Mesenteric fat pad (tissue), 1 donor: ENCODE measurements around the gene HBS1L. TPM values are rescaled to one million over a fixed set of nuclear protein-coding genes. Genes with fewer than 3 reads are reported as not detected.
"Not testable (repeated sequence)": the region's sequence is repeated elsewhere in the genome, so short reads cannot be mapped to it uniquely, and the experiment has no call there.

Experiments
- DNase-seq: peaks from one replicate; pipeline ENCODE4 v3.0.0-alpha.2; 2020; ENCODE audit warnings: low spot score
- total RNA-seq: library from RNA; stranded (reverse); fragmentation: NEBNext Ultra II Directional; extraction: Animal tissue kit (Norgen Biotek cat#: 25700); gene quantifications from one replicate; pipeline ENCODE4 v1.2.1, GENCODE V29; 2021
- donor health status: DM: yes; HTN: yes; CAD: no.

HBS1L gene
- total RNA-seq, 1 donor from 2014 or later, result 66.4 TPM

DNA sequence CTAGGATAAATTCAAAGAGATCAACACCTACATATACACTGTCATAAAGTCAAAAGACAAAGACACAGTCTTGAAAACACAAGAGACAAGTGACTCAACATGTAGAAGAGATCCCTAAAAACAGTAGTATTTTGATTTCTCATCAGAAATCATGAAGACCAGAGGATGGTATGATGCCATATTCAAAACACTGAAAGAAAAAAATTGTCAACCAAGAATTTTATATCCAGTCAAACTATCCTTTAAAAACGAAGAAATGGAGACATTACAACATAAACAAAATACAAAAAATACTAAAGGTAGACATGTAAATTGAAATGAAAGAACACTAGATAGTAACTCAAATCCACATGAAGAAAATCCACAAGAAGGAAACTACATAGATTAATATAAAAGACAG lies 27.3 kb upstream of the HBS1L start:
- DNase-seq, result no peak

DNA sequence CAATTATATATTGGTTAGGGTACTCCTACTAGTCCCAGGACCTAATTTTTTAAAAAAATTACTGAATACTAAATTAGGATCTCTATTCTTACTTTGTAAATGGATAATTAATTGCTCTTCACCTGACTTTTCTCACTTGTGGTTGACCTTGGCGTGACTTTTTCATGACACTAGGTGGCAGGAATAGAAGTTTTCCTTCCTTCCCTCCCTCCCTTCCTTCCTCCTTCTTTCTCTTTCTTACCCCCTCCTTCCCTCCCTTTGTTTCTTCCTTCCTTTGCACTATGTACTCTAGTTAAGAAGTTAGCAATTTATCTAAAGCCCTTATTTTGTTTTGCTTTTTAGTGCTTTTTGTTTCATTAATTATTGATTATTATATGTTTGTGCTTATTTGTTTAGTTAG lies 20.4 kb upstream of the HBS1L start:
- DNase-seq, result no peak

DNA sequence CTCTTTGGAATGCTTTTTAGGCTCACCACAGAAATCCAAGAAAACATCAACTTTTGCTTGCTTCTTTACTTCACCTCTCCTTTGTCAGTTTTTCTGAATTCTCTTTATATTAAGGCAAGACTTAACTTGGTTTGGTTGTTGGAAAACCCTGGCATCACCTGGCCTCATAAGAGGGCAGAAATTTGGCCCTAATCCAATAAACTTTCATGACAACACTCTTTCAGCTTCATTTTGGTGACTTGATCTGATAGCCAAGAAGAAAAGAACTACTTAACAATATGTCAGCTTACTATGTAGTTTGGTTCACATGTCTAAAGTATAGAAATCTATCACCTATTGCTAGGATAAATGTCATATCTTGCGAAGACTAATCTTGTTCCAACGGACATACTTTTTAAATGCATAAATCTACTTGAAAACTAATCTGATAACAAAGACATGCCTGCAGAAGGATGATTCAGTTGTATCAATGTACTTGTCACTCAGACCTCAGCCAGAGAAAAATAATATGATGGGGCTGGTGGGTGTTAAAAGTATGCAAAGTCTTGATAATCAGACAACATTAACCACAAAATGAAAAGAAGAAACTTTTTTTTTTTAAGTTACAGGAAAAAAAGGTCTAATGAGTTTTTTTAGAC lies 19.3 kb upstream of the HBS1L start:
- no peak for DNase-seq

DNA sequence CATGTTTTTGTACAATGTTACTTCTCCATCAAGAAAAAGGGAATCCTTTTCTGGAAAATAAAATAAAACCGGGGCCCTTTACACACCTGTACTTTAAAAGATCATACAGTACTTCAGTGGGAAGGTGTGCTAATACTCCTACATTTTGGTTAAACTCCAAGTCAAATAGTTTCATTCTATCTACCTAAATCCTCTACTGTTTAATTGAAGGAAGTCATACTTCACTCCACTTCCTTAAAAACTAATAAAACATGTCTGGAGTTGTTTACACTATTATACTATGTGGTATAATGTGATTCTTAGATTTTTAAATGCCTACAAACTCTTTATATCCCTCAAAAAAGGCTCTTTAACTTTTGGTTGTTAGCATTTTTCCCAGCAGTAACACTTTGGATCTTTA lies 18.6 kb upstream of the HBS1L start:
- no peak for DNase-seq

DNA sequence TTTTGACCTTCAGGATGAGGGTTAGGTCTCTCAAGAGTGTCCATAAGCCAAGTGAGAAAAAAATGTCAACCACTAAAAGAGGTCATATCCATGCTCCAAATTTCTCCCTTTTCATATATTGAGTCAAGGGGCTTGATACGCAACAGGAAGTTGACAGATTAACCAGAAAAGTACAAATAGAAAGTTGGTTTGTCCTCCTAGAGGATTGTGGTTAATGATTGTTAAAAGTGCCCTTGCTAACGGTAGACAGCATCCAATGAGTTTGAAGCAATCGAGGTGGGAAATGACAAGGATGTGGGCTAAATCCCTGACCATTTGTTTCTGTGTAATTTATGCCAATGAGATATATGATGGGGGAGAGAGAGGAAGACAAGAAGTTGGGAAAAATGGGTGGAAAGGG lies 18.1 kb upstream of the HBS1L start:
- DNase-seq, result no peak

DNA sequence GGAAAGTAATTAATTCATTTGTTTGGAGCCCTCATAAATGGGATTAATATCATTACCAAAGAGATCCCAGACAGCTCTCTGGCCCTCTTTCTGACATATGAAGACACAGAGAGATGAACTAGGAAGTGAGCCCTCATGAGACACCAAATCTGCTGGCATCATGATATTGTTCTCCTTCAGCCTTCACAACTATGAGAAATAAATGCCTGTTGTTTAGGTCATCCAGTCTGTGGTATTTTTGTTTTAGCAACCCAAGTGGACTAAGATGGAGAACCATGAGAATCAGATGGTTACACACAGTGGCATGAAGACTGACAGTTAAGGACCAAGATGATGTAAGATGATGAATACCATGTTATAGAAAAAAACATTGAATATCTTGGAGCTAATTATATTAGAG lies 16.9 kb upstream of the HBS1L start:
- DNase-seq, result no peak

DNA sequence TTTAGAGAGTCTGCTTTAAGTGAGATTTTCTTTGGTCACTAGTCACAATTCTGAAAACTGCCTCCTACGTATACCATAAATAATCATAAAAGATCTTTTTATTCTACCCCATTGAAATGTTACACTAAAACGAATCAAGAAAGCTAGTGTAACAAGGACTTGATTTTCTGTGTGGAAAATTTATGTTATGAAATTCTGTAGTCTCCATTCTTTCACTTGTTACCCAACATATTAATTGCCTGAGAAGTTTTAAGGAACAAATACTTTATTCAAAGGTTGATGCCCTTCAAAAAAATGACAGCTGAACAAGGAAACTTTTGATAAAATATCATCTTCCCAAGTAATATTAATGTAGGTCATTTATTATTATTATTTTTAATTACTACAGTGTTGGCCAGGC lies 13.3 kb upstream of the HBS1L start:
- DNase-seq, result no peak

DNA sequence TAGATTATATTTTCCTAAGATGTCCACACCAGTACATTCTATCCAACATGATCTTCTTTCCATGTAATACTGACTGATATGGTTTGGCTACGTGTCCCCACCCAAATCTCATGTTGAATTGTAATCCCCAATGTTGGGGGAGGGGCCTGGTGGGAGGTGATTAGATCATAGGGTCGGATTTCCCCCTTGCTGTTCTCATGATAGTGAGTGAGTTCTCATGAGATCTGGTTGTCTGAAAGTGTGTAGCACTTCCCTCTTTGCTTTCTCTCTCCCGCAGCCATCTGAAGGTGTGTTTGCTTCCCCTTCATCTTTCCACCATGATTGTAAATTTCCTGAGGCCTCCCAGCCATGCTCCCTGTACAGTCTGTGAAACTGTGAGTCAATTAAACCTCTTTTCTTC lies 12.2 kb upstream of the HBS1L start:
- no peak for DNase-seq

DNA sequence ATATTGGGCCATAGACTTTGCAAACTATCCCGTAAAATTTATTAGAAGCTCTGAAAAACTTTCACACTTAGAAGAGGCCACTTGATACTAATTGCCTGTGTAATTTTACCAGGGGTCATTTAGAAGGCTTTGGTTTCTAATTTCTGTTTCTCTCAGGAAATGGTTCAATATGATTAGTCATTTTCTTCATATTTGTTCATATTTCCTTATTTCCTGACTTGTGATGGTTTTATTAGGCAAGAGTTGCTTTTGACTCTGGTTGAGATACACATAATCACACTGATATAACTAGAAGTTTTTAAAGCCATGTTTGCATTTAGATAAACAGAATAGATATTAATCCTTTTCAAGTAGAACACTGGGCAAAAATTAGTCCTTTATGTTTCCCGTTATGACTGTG lies 11.8 kb upstream of the HBS1L start:
- DNase-seq, result no peak

DNA sequence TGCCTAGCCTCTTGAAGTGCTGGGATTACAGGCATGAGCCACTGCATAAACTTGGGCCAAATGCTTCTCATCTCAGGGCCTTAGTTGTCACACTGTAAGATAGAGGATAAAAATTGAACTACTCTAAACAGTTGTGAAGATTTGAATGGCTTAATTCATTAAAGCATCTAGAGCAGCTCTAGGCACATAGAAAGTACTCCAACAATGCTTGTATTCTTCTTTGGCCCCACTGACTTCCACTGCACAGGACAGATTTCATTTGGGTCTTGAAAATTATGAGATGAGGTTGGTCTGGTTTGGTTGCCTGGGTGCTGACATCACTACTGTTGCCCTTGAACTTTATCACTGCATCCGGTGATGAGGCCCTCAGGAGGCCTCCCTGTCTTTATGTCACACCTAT lies 10.0 kb upstream of the HBS1L start:
- DNase-seq, result no peak

DNA sequence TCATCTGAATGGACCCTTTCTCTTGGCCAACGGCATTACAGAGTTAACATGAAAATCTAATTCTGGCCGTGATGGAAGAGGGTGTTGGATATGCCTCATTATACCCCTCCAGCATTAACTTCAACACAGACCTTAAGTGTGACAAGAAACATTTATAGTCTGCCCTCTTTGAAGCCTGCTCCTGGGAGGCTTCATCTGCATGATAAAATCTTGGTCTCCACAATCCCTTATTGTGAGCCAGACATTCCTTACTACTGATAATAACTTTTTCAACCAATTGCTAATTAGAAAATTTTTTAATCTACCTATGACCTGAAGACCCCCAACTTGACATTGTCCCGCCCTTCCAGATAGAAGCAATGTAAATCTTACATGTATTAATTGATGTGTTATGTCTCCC lies 9.3 kb upstream of the HBS1L start:
- no peak for DNase-seq

DNA sequence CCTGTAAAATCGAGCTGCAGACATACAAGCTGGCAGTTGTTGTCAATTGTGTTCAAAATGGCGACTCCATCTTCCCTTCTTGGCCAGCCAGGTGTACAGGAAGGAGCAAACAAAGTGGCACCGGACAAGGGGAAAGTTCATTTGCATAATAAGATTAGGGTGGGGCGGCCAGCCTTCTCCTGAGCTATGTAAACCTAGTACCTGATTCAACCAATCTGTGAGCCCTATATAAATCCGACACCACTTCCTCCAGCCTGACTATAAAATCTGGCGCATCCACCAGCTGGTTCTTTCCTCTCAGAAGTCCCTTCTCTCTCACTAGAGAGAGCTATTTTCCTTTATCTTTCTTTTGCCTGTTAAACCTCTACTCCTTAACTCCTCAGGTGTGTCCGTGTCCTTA lies 8.1 kb upstream of the HBS1L start:
- DNase-seq, result no peak

DNA sequence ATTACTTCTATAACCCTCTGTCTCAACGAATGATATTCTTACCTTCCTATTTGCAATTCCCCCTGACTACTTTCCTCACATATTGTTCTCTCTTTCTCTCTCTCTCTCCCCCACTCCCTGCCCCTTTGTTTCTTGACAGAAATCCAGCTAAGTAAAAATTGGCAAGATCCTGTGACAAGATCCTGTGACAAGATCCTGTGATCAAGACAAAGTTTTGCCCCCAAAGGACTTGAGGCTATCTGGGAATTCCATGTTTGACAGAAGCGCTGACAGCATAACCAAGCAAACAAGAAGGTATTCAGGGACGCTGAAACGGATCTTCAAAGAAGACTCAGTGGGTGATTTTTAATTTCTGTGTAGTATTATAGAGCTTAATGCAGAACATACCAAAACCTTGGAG lies 5.5 kb upstream of the HBS1L start:
- DNase-seq, result no peak

DNA sequence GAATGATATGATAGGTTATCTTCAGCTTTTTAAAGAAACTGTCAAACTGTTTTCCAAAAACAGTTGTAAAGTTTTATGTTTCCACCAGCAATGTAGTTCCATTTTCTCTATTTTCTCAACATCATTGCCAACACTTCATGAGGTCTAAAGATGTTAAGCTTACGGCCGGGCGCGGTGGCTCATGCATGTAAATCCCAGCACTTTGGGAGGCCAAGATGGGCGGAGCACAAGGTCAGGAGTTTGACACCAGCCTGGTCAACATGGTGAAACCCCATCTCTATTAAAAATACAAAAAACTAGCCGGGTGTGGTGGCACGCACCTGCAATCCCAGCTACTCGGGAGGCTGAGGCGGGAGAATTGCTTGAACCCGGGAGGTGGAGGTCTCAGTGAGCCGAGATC lies 3.7 kb upstream of the HBS1L start:
- DNase-seq, result not testable (repeated sequence)

DNA sequence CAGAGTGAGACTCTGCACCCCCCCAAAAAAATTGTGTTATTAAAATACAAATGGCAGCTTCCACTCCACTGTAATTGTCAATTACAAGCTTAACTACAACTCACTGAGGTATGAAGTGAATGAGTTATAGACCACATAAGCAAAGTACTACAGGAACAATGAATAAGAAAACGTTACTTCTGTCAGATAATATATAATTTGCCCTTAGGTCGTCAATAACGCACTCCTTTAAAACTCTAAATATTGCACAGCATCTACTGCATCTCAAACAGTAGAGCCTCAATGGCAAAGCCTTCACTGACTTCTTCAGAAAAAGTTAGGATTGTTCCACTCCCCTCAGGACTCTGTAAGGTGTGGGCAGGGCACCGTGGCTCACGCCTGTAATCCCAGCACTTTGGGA lies 2.0 kb upstream of the HBS1L start:
- no peak for DNase-seq

DNA sequence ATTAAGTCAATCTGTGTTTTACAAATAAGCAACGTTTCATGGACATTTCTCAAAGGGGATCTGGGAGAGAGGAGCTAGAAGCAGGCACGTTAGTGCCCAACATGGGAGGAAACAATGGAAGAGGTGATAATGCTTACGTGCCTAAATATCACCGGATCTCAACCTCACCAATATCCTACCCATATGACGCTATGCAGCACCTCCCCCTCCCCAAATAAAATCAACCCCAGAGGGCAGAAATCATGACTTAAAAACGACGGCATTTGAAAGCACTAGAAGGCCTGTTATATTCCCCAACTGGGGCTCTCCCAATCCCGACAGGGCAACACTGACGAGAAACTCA lies 425 bp downstream of the HBS1L start:
- DNase-seq, result no peak

DNA sequence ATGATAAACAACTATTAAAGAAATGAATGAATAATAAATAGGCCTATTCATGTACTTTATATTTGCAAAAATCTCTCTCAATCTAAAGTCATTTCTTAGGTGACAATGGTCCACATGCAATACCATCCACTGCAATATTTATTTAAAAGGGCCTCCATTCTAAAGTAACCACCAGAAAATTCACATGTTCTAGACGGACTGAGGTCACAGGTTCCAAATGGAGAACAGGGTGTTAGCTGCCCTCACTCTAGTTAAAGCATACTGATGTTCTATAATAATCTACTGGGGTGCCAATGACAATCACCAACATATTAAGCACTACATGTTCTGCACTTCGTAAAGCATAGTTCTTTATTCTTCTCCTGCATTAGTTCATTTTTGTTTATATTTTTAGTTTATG lies 1.2 kb downstream of the HBS1L start:
- DNase-seq, result no peak

DNA sequence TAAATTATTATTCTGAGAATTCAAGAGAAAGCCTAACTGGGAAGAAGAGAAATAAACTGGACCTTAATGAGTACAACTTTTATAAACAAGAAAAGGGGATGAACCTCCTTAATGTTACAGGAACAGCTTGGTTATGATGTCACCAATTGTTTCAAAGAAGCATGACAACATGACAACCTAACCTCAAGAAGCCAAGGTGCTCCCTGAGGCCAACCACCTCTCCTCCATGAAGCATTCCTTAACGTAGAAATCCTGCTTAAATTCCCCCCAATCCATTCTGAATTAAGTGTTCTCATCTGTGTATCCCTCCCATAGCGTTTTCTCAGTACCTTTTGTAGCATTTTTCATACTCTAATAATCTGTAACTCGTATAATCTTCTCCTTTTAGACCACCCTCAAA lies 1.7 kb downstream of the HBS1L start:
- DNase-seq, result no peak

DNA sequence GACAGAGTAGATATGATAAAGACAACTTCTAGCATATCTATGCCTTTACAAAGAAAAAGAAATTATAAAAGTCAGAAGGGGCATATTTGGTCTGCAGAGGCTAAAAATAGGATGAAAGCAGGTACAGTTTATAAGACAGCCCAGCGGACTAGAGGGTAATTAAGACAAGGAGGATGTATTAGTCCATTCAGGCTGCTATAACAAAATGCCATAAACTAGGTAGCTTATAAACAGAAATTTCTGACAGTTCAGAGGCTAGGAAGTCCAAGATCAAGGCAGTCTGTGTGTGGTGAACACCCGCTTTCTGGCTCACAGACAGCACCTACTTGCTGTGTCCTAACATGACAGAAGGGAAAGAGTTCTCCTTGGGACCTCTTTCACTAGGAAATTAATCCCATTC lies 5.7 kb downstream of the HBS1L start:
- DNase-seq, result no peak

DNA sequence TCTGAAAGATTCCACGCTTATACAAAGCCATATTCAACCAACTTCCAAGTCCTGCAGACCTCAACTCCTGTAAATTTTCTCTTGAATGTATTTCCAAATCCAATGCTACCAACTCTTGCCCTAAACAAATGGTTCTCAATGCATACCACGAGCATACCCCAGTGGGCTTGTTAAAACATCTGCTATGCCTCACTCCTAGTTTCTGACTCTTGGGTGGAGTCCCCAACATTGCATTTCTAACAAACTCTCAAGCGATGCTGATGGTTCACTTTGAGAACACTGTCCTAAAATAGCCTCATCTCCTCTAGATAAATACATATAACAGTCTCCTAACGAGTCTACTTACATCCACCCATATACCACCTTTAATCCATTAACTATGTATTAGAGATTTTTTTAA lies 7.3 kb downstream of the HBS1L start:
- DNase-seq, result no peak

DNA sequence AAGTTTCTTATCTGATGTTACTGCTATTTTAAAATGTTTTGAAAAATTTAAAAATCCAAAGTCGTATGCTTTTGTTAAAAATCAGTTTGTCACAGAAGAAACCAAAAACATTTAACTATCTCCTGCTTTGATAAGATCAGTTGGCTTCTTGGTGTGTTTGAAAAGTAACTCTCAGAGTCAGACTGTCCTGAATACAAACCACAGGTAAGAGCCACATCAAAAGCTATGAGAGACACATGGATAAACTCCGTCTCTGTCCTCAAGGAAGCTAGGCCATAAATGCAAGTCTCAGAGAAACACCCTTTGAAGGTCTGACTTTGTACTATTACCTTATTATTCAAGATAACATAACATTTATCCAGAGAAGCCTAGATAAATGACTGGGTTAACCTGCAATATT lies 7.7 kb downstream of the HBS1L start:
- no peak for DNase-seq

DNA sequence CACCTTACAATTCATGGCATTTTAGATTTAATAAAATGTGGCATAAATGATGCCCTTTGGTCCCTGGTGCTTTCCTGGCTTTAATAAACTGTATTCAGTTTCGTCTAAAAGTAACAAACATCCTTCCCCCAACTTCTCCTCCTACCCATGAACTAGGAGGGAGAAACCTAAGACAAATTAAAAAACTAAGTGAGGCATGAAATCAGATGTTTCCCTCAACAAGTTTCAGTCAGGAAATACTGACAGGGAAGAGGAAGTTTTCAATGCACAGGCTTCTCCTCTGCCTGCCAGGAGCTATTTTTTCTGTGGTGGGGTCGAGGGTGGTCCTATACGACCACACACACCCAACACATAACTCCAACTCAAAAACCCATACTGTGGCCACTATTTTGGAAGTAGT lies 10.0 kb downstream of the HBS1L start:
- no peak for DNase-seq

DNA sequence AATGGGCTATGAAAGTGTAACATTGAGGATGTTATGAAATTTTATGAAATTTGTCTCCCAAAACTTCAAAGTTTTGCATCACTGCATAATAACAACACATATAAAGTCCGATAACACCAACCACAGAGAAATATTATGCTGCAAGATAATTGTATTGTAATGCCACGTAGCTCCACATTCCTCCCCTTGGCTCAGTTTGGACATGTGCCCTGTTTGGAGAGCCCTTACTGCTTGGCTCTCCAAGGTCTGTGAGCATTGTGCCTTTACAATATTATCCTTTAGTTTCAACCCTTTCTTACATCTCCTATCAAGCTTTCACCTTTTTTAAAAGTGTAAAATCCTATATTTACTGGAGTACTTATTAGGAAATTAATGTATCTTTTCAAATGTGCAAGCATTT lies 10.8 kb downstream of the HBS1L start:
- DNase-seq, result no peak

DNA sequence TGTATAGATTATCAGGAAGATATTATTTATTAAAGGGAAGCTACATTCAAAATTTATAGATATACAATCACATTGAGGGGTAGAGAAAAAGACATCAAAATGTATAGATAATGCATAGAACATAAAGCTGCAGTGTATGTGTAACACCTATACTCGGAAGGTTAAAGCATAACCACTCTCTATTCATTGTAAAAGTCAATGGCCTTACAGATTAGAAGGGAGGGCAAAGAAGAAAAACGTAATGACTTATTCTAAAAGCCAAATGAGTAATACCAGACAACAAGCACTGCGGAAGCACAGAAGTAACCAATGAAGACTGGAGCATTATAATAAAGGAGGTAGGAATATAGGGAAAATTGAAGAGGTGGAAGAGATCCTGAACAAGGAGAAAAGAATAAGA lies 11.3 kb downstream of the HBS1L start:
- DNase-seq, result no peak
